ENCODE measurements around the gene PDIA6. TPM values are rescaled to one million over a fixed set of nuclear protein-coding genes. Genes with fewer than 3 reads are reported as not detected.
"Not testable (repeated sequence)": the region's sequence is repeated elsewhere in the genome, so short reads cannot be mapped to it uniquely, and the experiment has no call there.

PDIA6 gene
- total and polyA plus RNA-seq, 12 donors, result 28.6 to 544 (median 142) TPM

DNA sequence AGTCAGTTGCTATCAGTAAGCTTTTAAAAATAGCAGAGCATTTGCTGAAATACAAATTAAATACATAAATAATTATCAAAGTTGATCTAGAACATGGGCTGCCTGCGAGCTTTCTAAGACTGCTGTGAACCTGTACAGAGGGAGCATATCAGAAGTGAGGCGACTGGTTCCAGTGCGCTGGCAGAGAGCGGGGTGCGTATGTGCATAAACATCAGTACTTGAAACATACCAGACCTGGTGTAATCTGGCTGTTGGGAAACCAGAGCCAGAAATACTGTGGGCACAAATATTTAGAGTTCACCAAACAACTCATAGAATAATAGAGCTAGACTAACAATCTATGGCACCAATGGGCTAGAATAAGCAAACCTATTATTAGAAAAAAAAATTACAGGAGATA lies 27.3 kb downstream of the PDIA6 start:
- 84 to 96% (median 94%) methylated on average over 5 of the region's 5 CpGs for WGBS, 4 donors
- intact Hi-C loops (cut with DNase I), result no loop called here
- Histone ChIP-seq H3K27ac (no peak overlapping the region), H3K27me3 (no peaks in the 10 kb centered on the region), H3K4me1 (replicated peaks in 1 of 2) (peaks cover 0 to 5% of the 10 kb centered on the region in 2 donors), H3K36me3 (replicated peaks in 1 of 2) (peaks cover 0 to 97% of the 10 kb centered on the region in 2 donors), H3K9me3 (replicated peaks in 1 of 3) (no peaks in the 10 kb centered on the region), H3K4me3 (no peak overlapping the region)
- DNase-seq, result peak in 1 of 7 donors; percentile 63
- no peak for TF ChIP-seq POLR2A (IDR thresholded peaks at IDR 0.05)
- TF ChIP-seq, protein P1, sequence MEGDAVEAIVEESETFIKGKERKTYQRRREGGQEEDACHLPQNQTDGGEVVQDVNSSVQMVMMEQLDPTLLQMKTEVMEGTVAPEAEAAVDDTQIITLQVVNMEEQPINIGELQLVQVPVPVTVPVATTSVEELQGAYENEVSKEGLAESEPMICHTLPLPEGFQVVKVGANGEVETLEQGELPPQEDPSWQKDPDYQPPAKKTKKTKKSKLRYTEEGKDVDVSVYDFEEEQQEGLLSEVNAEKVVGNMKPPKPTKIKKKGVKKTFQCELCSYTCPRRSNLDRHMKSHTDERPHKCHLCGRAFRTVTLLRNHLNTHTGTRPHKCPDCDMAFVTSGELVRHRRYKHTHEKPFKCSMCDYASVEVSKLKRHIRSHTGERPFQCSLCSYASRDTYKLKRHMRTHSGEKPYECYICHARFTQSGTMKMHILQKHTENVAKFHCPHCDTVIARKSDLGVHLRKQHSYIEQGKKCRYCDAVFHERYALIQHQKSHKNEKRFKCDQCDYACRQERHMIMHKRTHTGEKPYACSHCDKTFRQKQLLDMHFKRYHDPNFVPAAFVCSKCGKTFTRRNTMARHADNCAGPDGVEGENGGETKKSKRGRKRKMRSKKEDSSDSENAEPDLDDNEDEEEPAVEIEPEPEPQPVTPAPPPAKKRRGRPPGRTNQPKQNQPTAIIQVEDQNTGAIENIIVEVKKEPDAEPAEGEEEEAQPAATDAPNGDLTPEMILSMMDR (IDR thresholded peaks at IDR 0.05), result no peak

DNA sequence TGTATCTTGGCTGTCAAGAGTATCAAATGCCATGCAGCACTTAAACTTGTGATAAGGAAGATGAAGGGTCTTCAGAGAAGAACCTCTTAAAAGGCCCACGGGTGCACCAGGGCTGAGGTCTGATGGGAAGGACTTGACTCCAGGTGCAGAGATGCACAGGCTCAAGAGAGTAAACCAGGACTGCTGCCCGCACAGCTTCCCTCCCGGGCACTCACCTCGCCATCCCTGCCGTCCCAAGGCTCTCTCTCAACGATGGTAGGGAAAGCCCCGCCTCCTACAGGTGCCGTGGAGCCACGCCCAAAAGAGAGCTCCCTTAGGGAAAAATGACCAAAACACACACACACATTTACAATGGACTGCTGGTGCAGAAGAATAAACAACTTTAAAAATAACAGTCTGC lies 27.9 kb downstream of the PDIA6 start:
- Histone ChIP-seq H3K36me3 (replicated peaks in 1 of 2) (peaks cover 0 to 95% of the 10 kb centered on the region in 2 donors), H3K9me3 (replicated peaks in 1 of 3) (no peaks in the 10 kb centered on the region), H3K4me3 (no peak overlapping the region), H3K27me3 (no peaks in the 10 kb centered on the region), H3K4me1 (replicated peaks in 1 of 2) (peaks cover 0 to 5% of the 10 kb centered on the region in 2 donors), H3K27ac (no peak overlapping the region)
- intact Hi-C loops (cut with DNase I), result no loop called here
- TF ChIP-seq POLR2A (IDR thresholded peaks at IDR 0.05), result no peak
- TF ChIP-seq, protein P1 (IDR thresholded peaks at IDR 0.05), result no peak
- whole genome bisulfite sequencing, 4 donors, result 87 to 92% (median 90%) methylated on average over 8 to 9 of the region's 9 CpGs
- peak in 2 of 7 donors; percentile 13 to 41 for DNase-seq

DNA sequence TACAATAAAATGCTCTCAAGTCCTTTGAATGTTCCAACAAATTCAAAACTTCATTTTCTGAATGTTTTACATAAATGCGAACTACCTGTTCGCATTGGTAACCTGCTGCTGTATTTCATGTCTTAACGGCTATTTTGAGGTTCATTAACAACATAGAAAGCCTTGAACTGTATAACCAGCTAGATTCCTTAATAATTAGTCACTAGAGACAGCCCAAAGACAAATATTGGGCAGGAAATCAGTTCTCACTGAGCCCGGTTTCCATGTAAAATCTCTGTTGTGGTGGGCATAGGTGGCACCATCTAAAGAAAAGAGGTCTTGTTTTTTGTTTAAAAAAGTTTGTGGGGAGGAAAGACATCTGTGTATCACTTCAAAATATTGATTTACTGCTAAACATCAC lies 29.2 kb downstream of the PDIA6 start:
- intact Hi-C loops (cut with DNase I), result no loop called here
- 53 to 64% (median 62%) methylated on average over 4 of the region's 4 CpGs for WGBS, 4 donors
- H3K36me3 ChIP-seq (replicated peaks in 1 of 2), result peaks cover 0 to 84% of the 10 kb centered on the region in 2 donors

DNA sequence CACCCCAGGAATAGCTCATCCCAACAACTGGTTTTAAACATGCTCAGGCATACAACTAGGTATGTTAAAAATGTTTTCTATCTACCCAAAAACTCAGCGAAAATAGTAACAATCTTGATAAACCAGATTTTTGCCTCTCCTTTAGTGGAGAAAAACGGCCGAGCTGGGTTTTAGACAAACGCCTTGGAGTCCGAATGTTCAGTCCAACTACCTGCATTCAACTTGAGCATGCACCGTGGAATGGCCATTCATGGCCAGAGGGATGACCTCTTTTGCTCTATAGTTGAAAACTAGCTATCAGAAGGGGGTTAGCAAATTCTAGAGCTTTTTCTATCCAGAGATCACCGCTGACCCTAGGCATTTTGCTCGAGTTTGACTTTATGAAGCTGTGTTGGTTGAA lies 30.8 kb downstream of the PDIA6 start:
- peaks cover 0 to 5% of the 10 kb centered on the region in 2 donors for H3K4me1 ChIP-seq (replicated peaks in 1 of 2)
- H3K27me3 ChIP-seq, result no peaks in the 10 kb centered on the region
- WGBS, 4 donors, result 89 to 95% (median 93%) methylated on average over 8 of the region's 8 CpGs
- no peak overlapping the region for H3K27ac ChIP-seq
- H3K9me3 ChIP-seq (replicated peaks in 1 of 3), result no peaks in the 10 kb centered on the region
- H3K36me3 ChIP-seq (replicated peaks in 1 of 2), result peaks cover 0 to 82% of the 10 kb centered on the region in 2 donors
- intact Hi-C loops (cut with DNase I), result no loop called here
- H3K4me3 ChIP-seq, result no peak overlapping the region
- peak in 1 of 7 donors; percentile 29 for DNase-seq
- TF ChIP-seq POLR2A (IDR thresholded peaks at IDR 0.05), result no peak
- TF ChIP-seq, protein P1 (IDR thresholded peaks at IDR 0.05), result no peak

More for the DNA sequence above, 29.2 kb downstream of the PDIA6 start:
- H3K4me3 ChIP-seq, result no peak overlapping the region
- H3K4me1 ChIP-seq (replicated peaks in 1 of 2), result peaks cover 0 to 5% of the 10 kb centered on the region in 2 donors
- H3K27ac ChIP-seq, result no peak overlapping the region
- H3K27me3 ChIP-seq, result no peaks in the 10 kb centered on the region
- TF ChIP-seq, protein P1 (IDR thresholded peaks at IDR 0.05), result no peak
- TF ChIP-seq POLR2A (IDR thresholded peaks at IDR 0.05), result no peak
- H3K9me3 ChIP-seq (replicated peaks in 1 of 3), result no peaks in the 10 kb centered on the region
- no peak for DNase-seq

DNA sequence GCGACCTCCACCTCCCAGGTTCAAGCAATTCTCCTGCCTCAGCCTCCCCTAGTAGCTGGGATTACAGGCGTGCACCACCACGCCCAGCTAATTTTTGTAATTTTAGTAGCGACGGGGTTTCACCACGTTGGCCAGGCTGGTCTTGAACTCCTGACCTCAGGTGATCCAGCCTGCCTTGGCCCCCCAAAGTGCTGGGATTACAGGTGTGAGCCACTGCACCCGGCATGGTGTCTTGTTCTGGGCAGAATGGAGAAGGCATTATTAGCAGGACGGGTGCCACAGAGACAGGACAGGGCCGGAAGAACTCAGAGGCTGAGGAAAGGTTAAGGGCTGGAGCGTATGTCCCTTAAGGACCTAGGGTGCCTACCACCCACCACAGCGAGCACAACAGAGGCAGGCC lies 31.8 kb downstream of the PDIA6 start:
- intact Hi-C loops (cut with DNase I); H3K27me3 ChIP-seq; H3K27ac ChIP-seq; H3K4me1 ChIP-seq (replicated peaks in 1 of 2); H3K9me3 ChIP-seq (replicated peaks in 1 of 3); H3K4me3 ChIP-seq: not testable (repeated sequence)
- WGBS, 4 donors, result 91 to 97% (median 94%) methylated on average over 10 to 11 of the region's 11 CpGs
- peaks cover 0 to 73% of the 10 kb centered on the region in 2 donors for H3K36me3 ChIP-seq (replicated peaks in 1 of 2)
- DNase-seq, result peak in 1 of 7 donors; percentile 41
